ENCODE measurements around the gene HMCN2. TPM values are rescaled to one million over a fixed set of nuclear protein-coding genes. Genes with fewer than 3 reads are reported as not detected.

HMCN2 gene
- polyA plus RNA-seq, 1 of the 3 experiments (the other 2 are of a cell fraction): 0.15 TPM

- POLR2A ChIA-PET: no interaction called here
Measured at GRCh38 chr9:130226112-130226511, 39.4 kb upstream of the HMCN2 start.

More at GRCh38 chr9:130226112-130226511, 39.4 kb upstream of the HMCN2 start:
- no peak for TF ChIP-seq NFIC (IDR thresholded peaks at IDR 0.05; ENCODE audit: borderline replicate concordance)
- TF ChIP-seq MEF2A (IDR thresholded peaks at IDR 0.05; ENCODE audit: borderline replicate concordance, low read depth): no peak
- TF ChIP-seq TAF1 (IDR thresholded peaks at IDR 0.05; ENCODE audit: borderline replicate concordance, low read depth, low read length): no peak
- TF ChIP-seq FOXJ3 (CRISPR knock-in tag; IDR thresholded peaks at IDR 0.05): no peak
- TF ChIP-seq EP300 (IDR thresholded peaks at IDR 0.05; ENCODE audit: borderline replicate concordance in 1 of 2, low read depth in 1 of 2, low read length in 1 of 2): no peak
- TF ChIP-seq MXI1 (IDR thresholded peaks at IDR 0.05; ENCODE audit: low read depth, low read length): no peak
- TF ChIP-seq MAX (IDR thresholded peaks at IDR 0.05; ENCODE audit: low read depth): no peak
- TF ChIP-seq ZBTB33 (IDR thresholded peaks at IDR 0.05; ENCODE audit: borderline replicate concordance, low read depth): no peak
- no peak for TF ChIP-seq CTCF (IDR thresholded peaks at IDR 0.05)
- no peak for TF ChIP-seq NRF1 (IDR thresholded peaks at IDR 0.05; ENCODE audit: low read depth, low read length)
- no peak for TF ChIP-seq SMC3 (IDR thresholded peaks at IDR 0.05; ENCODE audit: low read depth, low read length)
- no peak for TF ChIP-seq ELF1 (IDR thresholded peaks at IDR 0.05)
- no peak for TF ChIP-seq GABPA (IDR thresholded peaks at IDR 0.05; ENCODE audit: low read depth)
- Histone ChIP-seq H3K79me2 (ENCODE audit: insufficient read depth) (no peaks in the 10 kb centered on the region), H3K27me3 (ENCODE audit: insufficient read depth) (no peaks in the 10 kb centered on the region), H3K4me2 (no peak overlapping the region), H3F3A (replicated peaks; ENCODE audit: insufficient read depth) (peaks cover 6% of the 10 kb centered on the region), H3K9me2 (no peaks in the 10 kb centered on the region), H3K27ac (ENCODE audit: low read depth in 2 of 2, low read length in 1 of 2) (no peak overlapping the region), H3K9me3 (no peaks in the 10 kb centered on the region; the same call in 1 of the 2 replicates), H3K4me1 (ENCODE audit: control insufficient read depth in 1 of 2, insufficient read depth in 2 of 2, low read depth in 1 of 2, low read length in 1 of 2) (no peaks in the 10 kb centered on the region), H2AFZ (ENCODE audit: low read depth) (no peak overlapping the region), H3K4me3 (ENCODE audit: low read depth in 2 of 2, low read length in 1 of 2) (no peak overlapping the region), H3K9ac (no peak overlapping the region), H3K36me3 (replicated peaks in 1 of 2; ENCODE audit: control insufficient read depth in 1 of 2, insufficient read depth in 2 of 2, low read length in 1 of 2) (peaks cover 20 to 51% of the 10 kb centered on the region in 2 experiments), H4K20me1 (ENCODE audit: insufficient read depth) (no peaks in the 10 kb centered on the region)
- 100% methylated on average over 5 of the region's 12 CpGs for WGBS (ENCODE audit: low lambda C conversion rate)
- DNase-seq: no peak
- CTCF ChIA-PET: interaction anchor here (1.3 to 4.3 kb wide), 3 partner anchors 10 to 119 kb away, joined by 3 to 28 read pairs (median 7); no protein-coding TSS in a partner anchor
